Measurements from ENCODE around the gene LAIR1.

- no peak for TF ChIP-seq CTCF (IDR thresholded peaks at IDR 0.05)
- no peak for TF ChIP-seq ATF6 (CRISPR knock-in tag; IDR thresholded peaks at IDR 0.05)
- no peak for TF ChIP-seq JUN (CRISPR knock-in tag; IDR thresholded peaks at IDR 0.05)
- TF ChIP-seq ATF2 (CRISPR knock-in tag; IDR thresholded peaks at IDR 0.05; ENCODE audit: borderline replicate concordance, low read depth) = no peak
- no peak for TF ChIP-seq ATF3 (CRISPR knock-in tag; conservative IDR thresholded peaks at IDR 0.05)
- no peak for TF ChIP-seq IRF2 (CRISPR knock-in tag; IDR thresholded peaks at IDR 0.05; ENCODE audit: borderline replicate concordance, low read depth)
- TF ChIP-seq RORB (CRISPR knock-in tag; IDR thresholded peaks at IDR 0.05) = no peak
- no peak for TF ChIP-seq NFYB (CRISPR knock-in tag; conservative IDR thresholded peaks at IDR 0.05; ENCODE audit: low read depth)
- TF ChIP-seq SMAD3 (CRISPR knock-in tag; IDR thresholded peaks at IDR 0.05; ENCODE audit: borderline replicate concordance) = no peak
- TF ChIP-seq GTF2I (CRISPR knock-in tag; conservative IDR thresholded peaks at IDR 0.05) = no peak
- TF ChIP-seq TCF7 (CRISPR knock-in tag; IDR thresholded peaks at IDR 0.05; ENCODE audit: low read depth) = no peak
Observed at GRCh38 chr19:54317965-54318240, 46.8 kb downstream of the LAIR1 start.
